ENCODE data around the gene ENPP1. TPM values are rescaled to one million over a fixed set of nuclear protein-coding genes. Genes with fewer than 3 reads are reported as not detected.

Gene ENPP1
- total and polyA plus RNA-seq, 2 of the 4 experiments (the other 2 are of a cell fraction) = 10.9 to 38.9 TPM

DNA sequence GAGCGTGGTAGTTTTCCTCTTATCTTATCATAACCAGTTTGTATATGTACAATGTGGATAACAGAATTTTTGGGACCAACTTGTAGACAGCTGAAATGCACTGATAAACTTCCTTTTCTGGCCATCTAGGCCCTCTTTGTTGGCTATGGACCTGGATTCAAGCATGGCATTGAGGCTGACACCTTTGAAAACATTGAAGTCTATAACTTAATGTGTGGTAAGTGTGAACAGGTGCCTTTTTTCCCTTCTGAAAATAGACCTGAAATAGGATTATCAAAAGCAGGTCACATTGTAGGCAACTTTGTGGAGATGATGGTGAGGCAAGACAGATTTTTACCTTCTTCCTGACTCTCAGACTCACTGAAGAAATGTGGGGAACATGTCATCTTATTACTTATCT is 67.8 kb downstream of the ENPP1 start:
- DNase-seq = no peak
- Histone ChIP-seq H3K4me3 (ENCODE audit: insufficient read depth, low read depth, low read length) (no peak overlapping the region), H3K9ac (ENCODE audit: low read depth, low read length) (no peak overlapping the region), H3K14ac (replicated peaks; ENCODE audit: low read depth, low read length) (no peak overlapping the region), H3K4me2 (ENCODE audit: low read depth, low read length) (no peak overlapping the region), H2BK5ac (ENCODE audit: low read depth, low read length, poor library complexity, severe bottlenecking) (no peak overlapping the region), H3K36me3 (ENCODE audit: control insufficient read depth, insufficient read depth, low read length) (no peaks in the 10 kb centered on the region), H2AK5ac (ENCODE audit: low read depth, low read length) (no peak overlapping the region), H3K4me1 (ENCODE audit: control insufficient read depth, insufficient read depth, low read length) (no peaks in the 10 kb centered on the region), H4K91ac (ENCODE audit: insufficient read depth, low read depth, low read length) (no peak overlapping the region), H3K18ac (ENCODE audit: low read depth, low read length) (no peak overlapping the region), H4K8ac (ENCODE audit: low read depth in 2 of 2, low read length in 2 of 2) (no peak overlapping the region), H4K5ac (ENCODE audit: low read depth, low read length) (no peak overlapping the region), H3K9me1 (ENCODE audit: insufficient read depth, low read length) (peaks cover 3% of the 10 kb centered on the region; the same call in 1 of the 2 replicates), H2BK15ac (ENCODE audit: low read depth, low read length) (no peak overlapping the region), H2AFZ (replicated peaks; ENCODE audit: low read length, poor library complexity) (no peak overlapping the region), H2BK120ac (ENCODE audit: low read depth, low read length) (no peak overlapping the region), H3K4ac (ENCODE audit: low read depth, low read length) (no peak overlapping the region), H3K79me1 (ENCODE audit: low read depth in 1 of 2, low read length in 2 of 2) (no peaks in the 10 kb centered on the region), H3K56ac (ENCODE audit: extremely low read depth, insufficient read depth, low read length) (no peak overlapping the region), H3K23ac (ENCODE audit: low read depth, low read length) (no peak overlapping the region), H4K20me1 (ENCODE audit: insufficient read depth, low read length) (no peaks in the 10 kb centered on the region), H3K9me3 (ENCODE audit: control insufficient read depth, insufficient read depth, low read length) (no peaks in the 10 kb centered on the region), H2AK9ac (replicated peaks; ENCODE audit: low read depth, low read length, poor library complexity) (no peak overlapping the region), H2BK20ac (ENCODE audit: low read depth, low read length) (no peak overlapping the region), H3K27ac (ENCODE audit: insufficient read depth, low read length) (no peak overlapping the region), H3K27me3 (ENCODE audit: control insufficient read depth, insufficient read depth, low read length) (no peaks in the 10 kb centered on the region)
- no CpG with 5 or more reads among the region's 1 CpG for WGBS, 2 experiments (ENCODE audit: extremely low coverage in 2 of 2, insufficient read length in 1 of 2)
- dilution Hi-C loops (cut with HindIII; ENCODE audit: low sequenced_read_pairs, unreplicated experiment) (no loop called here), in situ Hi-C loops (cut with MboI; ENCODE audit: low sequenced_read_pairs) (no loop called here), intact Hi-C loops (cut with micrococcal nuclease) (no loop called here)
- BruUV-seq (replicated peaks) = no TSS peak
- CTCF ChIA-PET = no interaction called here
- POLR2A ChIA-PET (ENCODE audit: unreplicated experiment) = no interaction called here
- ATAC-seq (ENCODE audit: low read depth) = no peak
- TF ChIP-seq RFX5 (IDR thresholded peaks at IDR 0.05; ENCODE audit: low read depth, low read length) = no peak
- no peak for TF ChIP-seq CHD1 (IDR thresholded peaks at IDR 0.05; ENCODE audit: low read depth, low read length)
- no peak for TF ChIP-seq MAZ (IDR thresholded peaks at IDR 0.05; ENCODE audit: borderline replicate concordance, low read depth, low read length)
- no peak for TF ChIP-seq RCOR1 (IDR thresholded peaks at IDR 0.05; ENCODE audit: insufficient replicate concordance, low read length)
- TF ChIP-seq, protein P1, sequence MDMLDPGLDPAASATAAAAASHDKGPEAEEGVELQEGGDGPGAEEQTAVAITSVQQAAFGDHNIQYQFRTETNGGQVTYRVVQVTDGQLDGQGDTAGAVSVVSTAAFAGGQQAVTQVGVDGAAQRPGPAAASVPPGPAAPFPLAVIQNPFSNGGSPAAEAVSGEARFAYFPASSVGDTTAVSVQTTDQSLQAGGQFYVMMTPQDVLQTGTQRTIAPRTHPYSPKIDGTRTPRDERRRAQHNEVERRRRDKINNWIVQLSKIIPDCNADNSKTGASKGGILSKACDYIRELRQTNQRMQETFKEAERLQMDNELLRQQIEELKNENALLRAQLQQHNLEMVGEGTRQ (IDR thresholded peaks at IDR 0.05; ENCODE audit: low read depth, low read length) = no peak
- TF ChIP-seq RAD21 (IDR thresholded peaks at IDR 0.05; ENCODE audit: low read length) = no peak
- TF ChIP-seq MXI1 (IDR thresholded peaks at IDR 0.05; ENCODE audit: borderline replicate concordance, low read depth, low read length) = no peak
- no peak for TF ChIP-seq FOS (IDR thresholded peaks at IDR 0.05; ENCODE audit: low read depth, low read length)
- TF ChIP-seq CEBPB (IDR thresholded peaks at IDR 0.05; ENCODE audit: low read depth, low read length) = no peak
- no peak for TF ChIP-seq BHLHE40 (IDR thresholded peaks at IDR 0.05; ENCODE audit: low read depth, low read length)
- no peak for TF ChIP-seq MAFK (IDR thresholded peaks at IDR 0.05; ENCODE audit: low read depth, low read length)

Data from IMR-90 (cell line).